ENCODE measurements around the gene AMD1. TPM values are rescaled to one million over a fixed set of nuclear protein-coding genes. Genes with fewer than 3 reads are reported as not detected.

The AMD1 gene
- total and polyA plus RNA-seq, 2 of the 8 experiments (the other 6 are each of a cell fraction or from before 2014, with no cell fraction given), result 60.9 to 177 TPM

- TF ChIP-seq CHD7 (IDR thresholded peaks at IDR 0.05; ENCODE audit: insufficient replicate concordance, low read length), result no peak
- no peak for TF ChIP-seq RNF2 (IDR thresholded peaks at IDR 0.05; ENCODE audit: borderline replicate concordance, low read depth, low read length, missing control alignments, poor library complexity, severe bottlenecking)
- no peak for TF ChIP-seq BACH1 (IDR thresholded peaks at IDR 0.05; ENCODE audit: low read length)
- TF ChIP-seq TAF1 (IDR thresholded peaks at IDR 0.05; ENCODE audit: low read depth, low read length), result no peak
- no peak for TF ChIP-seq TBP (IDR thresholded peaks at IDR 0.05; ENCODE audit: low read depth, low read length)
- no peak; the same call in 1 of the 2 replicates for TF ChIP-seq POLR2AphosphoS5 (IDR thresholded peaks at IDR 0.05; ENCODE audit: low read depth, low read length)
- TF ChIP-seq ZNF274 (IDR thresholded peaks at IDR 0.05; ENCODE audit: borderline replicate concordance, extremely low read depth, low read length), result no peak
These were observed 22.8 kb downstream of the AMD1 start (continued) for GRCh38 chr6:110897433-110897832.

All from H1 (cell line).